NT2/D1 (cell line): ENCODE measurements around the gene ADTRP.

Experiments used
- DNase-seq: peaks from one replicate; pipeline ENCODE4 v3.0.0-alpha.2; 2011; ENCODE audit warnings: low read depth, low spot score
- H3K27me3 ChIP-seq: 2 replicates; pipeline ENCODE4 v1.6.0; 2011; ENCODE audit warnings: mild to moderate bottlenecking; ENCODE audit not compliant: insufficient read length, insufficient read depth
- H3K36me3 ChIP-seq: 2 replicates; pipeline ENCODE4 v1.6.1; 2011; ENCODE audit warnings: mild to moderate bottlenecking, low read length, mixed read lengths; ENCODE audit not compliant: insufficient read depth, insufficient read length
- H3K4me1 ChIP-seq: 2 replicates; pipeline ENCODE4 v1.5.1; 2011; ENCODE audit not compliant: insufficient read depth, insufficient read length
- H3K4me3 ChIP-seq: 2 replicates; pipeline ENCODE4 v1.5.1; 2011; ENCODE audit warnings: low read depth; ENCODE audit not compliant: insufficient read length
- H3K9ac ChIP-seq: 2 replicates; pipeline ENCODE4 v1.6.0; 2011; ENCODE audit warnings: low read depth; ENCODE audit not compliant: insufficient read length
- H3K9me3 ChIP-seq: 2 replicates; pipeline ENCODE4 v1.5.1; 2011; ENCODE audit warnings: mild to moderate bottlenecking, low read length; ENCODE audit not compliant: insufficient read depth
- SUZ12 ChIP-seq: IDR thresholded peaks from 2 replicates; pipeline ENCODE4 v1.6.1; 2011; ENCODE audit not compliant: insufficient read length, insufficient read depth; ENCODE audit errors: extremely low read depth
- YY1 ChIP-seq: IDR thresholded peaks from 2 replicates; pipeline ENCODE4 v1.6.1; 2011; ENCODE audit not compliant: insufficient read length, insufficient read depth
- ZNF274 ChIP-seq: IDR thresholded peaks from 2 replicates; pipeline ENCODE4 v1.6.1; 2011; ENCODE audit warnings: mild to moderate bottlenecking, low read depth, low read length

ADTRP gene

DNA sequence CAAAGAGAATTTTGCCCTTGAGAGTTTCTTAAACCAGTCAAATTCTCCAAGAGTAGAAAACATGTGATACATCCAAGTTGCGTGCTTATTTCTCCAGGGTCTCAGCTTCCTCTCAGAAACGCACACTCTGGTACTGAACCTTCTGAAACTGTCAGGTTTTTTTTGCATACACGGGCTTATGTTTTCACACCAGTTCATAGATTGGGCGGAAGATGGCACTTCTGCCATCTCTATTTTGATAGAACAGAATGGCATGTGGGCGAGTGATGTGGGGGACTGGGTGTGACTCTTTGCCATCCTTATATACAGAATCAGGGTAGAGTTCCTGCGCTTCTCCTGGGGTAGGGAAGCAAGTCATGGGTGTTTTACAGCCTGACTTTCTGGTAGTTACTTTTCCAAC, 56.4 kb downstream of the ADTRP start:
- Histone ChIP-seq H3K36me3 (no peaks in the 10 kb centered on the region), H3K4me1 (no peaks in the 10 kb centered on the region), H3K9ac (no peak overlapping the region), H3K9me3 (no peaks in the 10 kb centered on the region), H3K27me3 (no peaks in the 10 kb centered on the region), H3K4me3 (no peak overlapping the region)
- no peak for DNase-seq
- TF ChIP-seq SUZ12 = no peak
- no peak for TF ChIP-seq YY1
- no peak for TF ChIP-seq ZNF274

DNA sequence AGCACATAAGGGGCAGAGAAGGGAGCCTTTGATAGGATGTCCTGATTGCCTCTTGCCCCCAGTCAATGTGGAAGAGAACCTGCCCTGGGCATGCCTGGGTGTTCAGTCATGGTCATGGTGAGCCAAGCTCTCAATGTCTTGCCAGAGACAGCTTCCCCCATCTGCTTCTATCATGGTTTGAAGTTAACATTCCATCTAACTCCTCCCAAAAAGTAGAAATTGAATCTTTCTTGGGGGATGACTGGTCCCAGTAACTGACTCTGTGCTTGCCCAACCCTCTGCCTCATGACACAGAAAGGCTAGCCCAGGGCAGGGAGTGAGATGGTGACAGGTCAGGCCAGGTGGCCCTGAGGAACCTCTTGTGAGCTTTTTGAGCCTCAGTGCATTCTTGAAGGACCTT, 60.1 kb downstream of the ADTRP start:
- no peak overlapping the region for H3K4me3 ChIP-seq
- DNase-seq = no peak
- TF ChIP-seq YY1 (no peak), ZNF274 (no peak), SUZ12 (no peak)
- H3K27me3 ChIP-seq = no peaks in the 10 kb centered on the region
- H3K36me3 ChIP-seq = no peaks in the 10 kb centered on the region
- no peaks in the 10 kb centered on the region for H3K9me3 ChIP-seq
- no peak overlapping the region for H3K9ac ChIP-seq
- no peaks in the 10 kb centered on the region for H3K4me1 ChIP-seq

DNA sequence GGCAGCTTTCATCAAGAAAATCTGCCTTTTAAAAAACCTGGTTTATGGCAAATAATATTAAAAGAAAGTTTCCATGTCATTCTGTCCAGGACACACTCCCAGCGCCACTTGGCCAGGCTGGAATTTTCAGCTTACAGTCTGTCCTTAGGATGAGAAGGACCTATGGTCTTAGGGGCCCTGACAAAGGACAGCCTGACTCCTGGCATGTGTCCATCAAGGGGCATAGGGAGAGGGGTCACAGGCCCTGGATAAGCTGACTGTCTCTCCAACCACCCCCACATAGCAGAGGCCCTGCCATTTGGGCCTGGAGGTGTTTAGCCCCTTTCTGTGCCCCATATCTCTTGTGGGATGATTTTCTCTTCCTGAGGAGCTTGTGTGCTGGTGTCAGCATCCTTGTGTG, 60.6 kb downstream of the ADTRP start:
- no peaks in the 10 kb centered on the region for H3K27me3 ChIP-seq
- H3K9me3 ChIP-seq = no peaks in the 10 kb centered on the region
- no peak overlapping the region for H3K9ac ChIP-seq
- TF ChIP-seq ZNF274 (no peak), YY1 (no peak), SUZ12 (no peak)
- H3K36me3 ChIP-seq = no peaks in the 10 kb centered on the region
- H3K4me3 ChIP-seq = no peak overlapping the region
- no peaks in the 10 kb centered on the region for H3K4me1 ChIP-seq
- DNase-seq = no peak

DNA sequence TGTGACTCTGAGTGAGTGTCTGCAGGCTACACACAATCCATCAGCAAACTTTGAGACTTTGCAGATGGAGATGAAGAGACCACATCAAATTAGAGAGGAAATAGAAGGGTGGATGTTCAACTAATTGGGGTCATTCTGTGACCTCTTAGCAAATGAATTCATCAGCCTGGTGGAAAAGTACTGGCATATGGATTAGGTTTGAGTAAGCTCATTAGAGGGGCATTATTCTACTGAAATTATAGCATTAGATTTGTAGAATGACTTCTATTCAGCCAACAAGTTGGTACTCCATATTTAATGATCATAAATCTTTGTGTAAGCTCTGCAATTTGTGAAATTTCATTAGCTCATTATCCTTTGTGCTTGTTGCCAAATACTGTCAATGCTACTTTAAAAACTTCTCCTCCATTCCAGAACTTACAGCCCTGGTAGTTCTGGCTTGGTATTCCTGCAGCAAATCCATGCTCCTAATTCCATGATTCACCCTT, 63.8 kb downstream of the ADTRP start:
- Histone ChIP-seq H3K9me3 (no peaks in the 10 kb centered on the region), H3K4me3 (no peak overlapping the region), H3K4me1 (no peaks in the 10 kb centered on the region), H3K36me3 (no peaks in the 10 kb centered on the region), H3K9ac (no peak overlapping the region), H3K27me3 (no peaks in the 10 kb centered on the region)
- no peak for DNase-seq
- no peak for TF ChIP-seq YY1
- no peak for TF ChIP-seq ZNF274
- TF ChIP-seq SUZ12 = no peak

DNA sequence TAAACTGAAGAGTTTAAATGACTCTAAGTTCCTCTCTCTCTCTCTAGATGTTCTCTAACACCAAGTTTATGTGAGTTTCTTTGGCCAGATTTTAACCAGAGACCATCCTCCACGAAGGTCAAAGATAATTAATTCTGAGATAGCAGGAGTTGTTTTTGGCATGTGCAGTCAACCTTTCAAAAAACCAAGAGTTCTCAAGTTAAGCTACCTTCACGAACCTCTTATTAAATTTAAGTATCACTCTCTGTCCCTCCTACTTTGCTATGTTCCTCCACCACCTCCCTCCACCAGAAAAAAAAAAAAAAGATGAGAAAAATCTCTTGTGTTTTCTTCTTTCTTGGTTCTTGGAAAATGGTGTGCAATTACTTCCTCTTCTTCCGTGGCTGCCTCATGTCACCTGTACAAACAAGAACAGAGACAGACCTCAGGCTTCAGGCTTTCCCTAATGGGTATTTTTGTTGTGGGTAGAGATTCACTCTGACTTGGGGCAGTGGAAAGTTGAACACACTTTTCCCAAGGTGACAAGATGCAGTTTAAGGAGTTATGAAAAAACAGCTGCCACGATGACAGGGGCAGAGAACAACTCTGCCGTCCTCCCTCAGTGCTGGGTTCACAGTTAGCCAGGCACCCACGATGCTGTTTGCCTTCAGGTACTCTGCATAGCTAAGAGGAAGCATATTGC, 64.3 kb downstream of the ADTRP start:
- Histone ChIP-seq H3K27me3 (no peaks in the 10 kb centered on the region), H3K9ac (no peak overlapping the region), H3K36me3 (no peaks in the 10 kb centered on the region), H3K4me1 (no peaks in the 10 kb centered on the region), H3K4me3 (no peak overlapping the region), H3K9me3 (no peaks in the 10 kb centered on the region)
- TF ChIP-seq ZNF274 (no peak), SUZ12 (no peak), YY1 (no peak)
- no peak for DNase-seq

DNA sequence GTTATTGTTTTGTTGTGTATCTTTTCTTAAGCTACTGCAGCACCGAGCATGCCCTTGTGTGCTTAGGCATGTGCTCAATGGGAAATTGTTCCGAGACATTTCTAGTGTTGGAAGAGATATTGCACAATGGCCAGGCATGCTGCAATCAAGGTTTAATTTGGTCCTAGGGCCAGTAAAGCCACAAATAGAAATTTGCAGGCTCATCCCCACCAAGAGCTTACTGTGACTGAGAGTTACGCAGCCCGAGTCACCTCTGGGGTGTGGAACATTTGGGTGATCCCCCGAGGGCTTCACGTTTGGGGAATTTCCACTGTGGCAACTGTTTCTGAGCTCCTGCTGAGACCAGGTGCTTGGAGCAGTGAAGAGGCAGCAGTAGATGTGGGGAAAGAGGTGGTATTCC, 65.8 kb downstream of the ADTRP start:
- H3K4me1 ChIP-seq = no peaks in the 10 kb centered on the region
- H3K27me3 ChIP-seq = no peaks in the 10 kb centered on the region
- H3K9ac ChIP-seq = no peak overlapping the region
- DNase-seq = no peak
- TF ChIP-seq ZNF274 (no peak), SUZ12 (no peak), YY1 (no peak)
- no peaks in the 10 kb centered on the region for H3K36me3 ChIP-seq
- no peak overlapping the region for H3K4me3 ChIP-seq
- no peaks in the 10 kb centered on the region for H3K9me3 ChIP-seq

DNA sequence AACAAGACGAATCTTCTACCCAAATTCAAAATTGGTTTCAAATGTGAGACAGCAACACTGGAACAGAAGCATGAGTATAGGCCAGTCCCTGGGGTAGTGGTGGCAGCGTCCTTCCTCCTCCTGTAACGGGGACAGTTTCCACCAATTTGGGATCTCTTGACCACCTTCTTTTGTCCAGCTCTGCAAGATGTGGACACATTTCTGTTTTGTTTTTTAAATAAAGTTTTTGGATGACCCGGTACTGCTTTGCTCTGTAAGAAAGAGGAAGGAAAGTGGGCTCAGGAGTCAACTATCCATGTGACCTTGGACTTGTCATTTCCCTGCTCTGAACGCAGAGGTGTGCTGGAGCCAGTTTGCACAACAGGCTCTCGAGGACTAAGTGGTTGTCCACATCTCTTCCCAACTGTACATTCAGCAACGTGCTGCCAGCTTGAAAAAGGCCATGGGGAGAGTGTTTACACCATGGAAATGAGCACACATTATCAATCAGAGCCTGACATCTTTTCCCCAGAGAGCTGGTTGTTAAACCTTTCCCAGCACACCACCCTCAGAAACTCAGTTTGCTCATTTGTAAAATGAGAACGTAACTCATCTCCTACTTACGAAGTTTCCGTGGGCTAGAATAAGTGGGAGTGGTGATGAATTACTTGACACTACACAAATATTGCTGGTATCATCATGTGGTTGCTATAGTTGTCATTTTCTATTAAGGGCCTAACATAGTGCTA, 66.5 kb downstream of the ADTRP start:
- Histone ChIP-seq H3K36me3 (no peaks in the 10 kb centered on the region), H3K9me3 (no peaks in the 10 kb centered on the region), H3K4me3 (no peak overlapping the region), H3K9ac (no peak overlapping the region), H3K4me1 (no peaks in the 10 kb centered on the region), H3K27me3 (no peaks in the 10 kb centered on the region)
- TF ChIP-seq YY1 (no peak), SUZ12 (no peak), ZNF274 (no peak)
- no peak for DNase-seq
